ENCODE measurements around the gene ZBTB16.
"Not testable (repeated sequence)": the region's sequence is repeated elsewhere in the genome, so short reads cannot be mapped to it uniquely, and the experiment has no call there.

Gene ZBTB16

GRCh38 chr11:114044042-114044871 is 15.3 kb upstream of the ZBTB16 start:
- no peak for DNase-seq (ENCODE audit: low read depth)

GRCh38 chr11:114047327-114047726 is 12.2 kb upstream of the ZBTB16 start:
- DNase-seq (ENCODE audit: low read depth), result no peak

GRCh38 chr11:114049050-114049449 is 10.5 kb upstream of the ZBTB16 start:
- no peak for DNase-seq (ENCODE audit: low read depth)

- DNase-seq (ENCODE audit: low read depth), result not testable (repeated sequence)
Measured at GRCh38 chr11:114049766-114050165, 9.7 kb upstream of the ZBTB16 start.

GRCh38 chr11:114050258-114050927 is 9.1 kb upstream of the ZBTB16 start:
- DNase-seq (ENCODE audit: low read depth), result no peak

- DNase-seq (ENCODE audit: low read depth), result no peak
Measured at GRCh38 chr11:114051558-114051957, 8.0 kb upstream of the ZBTB16 start.

GRCh38 chr11:114052160-114052559 is 7.4 kb upstream of the ZBTB16 start:
- DNase-seq (ENCODE audit: low read depth), result no peak

GRCh38 chr11:114053406-114053805 is 6.1 kb upstream of the ZBTB16 start:
- no peak for DNase-seq (ENCODE audit: low read depth)

- no peak for DNase-seq (ENCODE audit: low read depth)
Measured at GRCh38 chr11:114054806-114055205, 4.7 kb upstream of the ZBTB16 start.

GRCh38 chr11:114056409-114056808 is 3.1 kb upstream of the ZBTB16 start:
- DNase-seq (ENCODE audit: low read depth), result no peak

GRCh38 chr11:114057147-114057546 is 2.4 kb upstream of the ZBTB16 start:
- no peak for DNase-seq (ENCODE audit: low read depth)

- DNase-seq (ENCODE audit: low read depth), result no peak
Measured at GRCh38 chr11:114057605-114058004, 1.9 kb upstream of the ZBTB16 start.

- no peak for DNase-seq (ENCODE audit: low read depth)
Measured at GRCh38 chr11:114058026-114058706, 1.3 kb upstream of the ZBTB16 start.

- DNase-seq (ENCODE audit: low read depth), result no peak
Measured at GRCh38 chr11:114058871-114059277, 637 bp upstream of the ZBTB16 start.

- no peak for DNase-seq (ENCODE audit: low read depth)
Measured at GRCh38 chr11:114059984-114060391, 477 bp downstream of the ZBTB16 start.

GRCh38 chr11:114060392-114061047 is 1.0 kb downstream of the ZBTB16 start:
- DNase-seq (ENCODE audit: low read depth), result no peak

- DNase-seq (ENCODE audit: low read depth), result no peak
Measured at GRCh38 chr11:114061048-114061680, 1.7 kb downstream of the ZBTB16 start.

- DNase-seq (ENCODE audit: low read depth), result no peak
Measured at GRCh38 chr11:114061681-114062049, 2.2 kb downstream of the ZBTB16 start.

GRCh38 chr11:114062272-114062671 is 2.8 kb downstream of the ZBTB16 start:
- DNase-seq (ENCODE audit: low read depth), result no peak

GRCh38 chr11:114063149-114063828 is 3.8 kb downstream of the ZBTB16 start:
- DNase-seq (ENCODE audit: low read depth), result no peak

GRCh38 chr11:114063829-114064201 is 4.3 kb downstream of the ZBTB16 start:
- no peak for DNase-seq (ENCODE audit: low read depth)
